GM18508 (cell line): ENCODE results near the gene FMN1.

Experiments used
- ATAC-seq: cut with Tn5 transposase; IDR thresholded peaks from one replicate; pipeline ENCODE4 v1.9.1; 2021; ENCODE audit warnings: moderate number of reproducible peaks; ENCODE audit not compliant: insufficient read depth, unreplicated experiment

Gene FMN1

DNA sequence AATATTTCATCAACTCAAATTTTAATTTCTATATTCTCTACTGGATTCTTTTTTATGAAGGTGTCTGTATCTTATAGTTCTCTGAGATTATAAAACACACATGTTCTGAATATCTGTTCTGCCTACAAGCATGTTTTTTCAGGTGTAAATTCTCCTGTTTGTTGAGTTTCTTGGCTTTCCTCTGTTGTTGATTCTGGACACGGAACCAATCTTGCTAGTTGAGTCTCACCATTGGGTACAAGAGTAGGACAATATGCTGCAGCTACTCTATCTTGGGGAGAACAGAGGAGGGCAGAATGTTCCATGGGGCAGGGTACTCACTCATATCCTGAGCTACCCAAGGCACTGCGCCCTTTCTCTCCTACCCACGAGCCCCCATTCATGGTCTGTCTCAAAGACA, 371.8 kb downstream of the FMN1 start:
- no peak for ATAC-seq

DNA sequence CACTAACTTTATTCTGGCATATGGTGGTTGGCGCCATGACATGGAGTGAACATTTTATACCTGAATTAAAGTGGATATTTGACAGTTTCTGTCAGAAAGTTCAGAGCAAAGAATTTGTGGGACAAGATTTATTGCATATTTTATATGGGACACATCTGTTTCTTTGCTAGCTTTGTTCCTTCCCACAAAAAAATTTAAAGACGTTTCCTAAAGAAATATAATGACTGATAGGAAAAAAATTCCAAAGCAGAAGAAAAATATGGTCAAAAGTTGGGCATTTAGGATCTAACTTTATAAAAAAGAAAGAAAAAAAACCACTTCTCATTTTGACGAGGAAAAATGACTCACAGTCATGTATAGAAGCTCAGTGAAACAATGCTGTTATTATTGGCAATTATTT, 375.1 kb downstream of the FMN1 start:
- no peak for ATAC-seq

- no peak for ATAC-seq
These were observed 375.6 kb downstream of the FMN1 start for GRCh38 chr15:32818758-32819447.

- ATAC-seq: no peak
These were observed 376.9 kb downstream of the FMN1 start for GRCh38 chr15:32817577-32817976.

GRCh38 chr15:32807331-32807730, 387.2 kb downstream of the FMN1 start:
- ATAC-seq: no peak

- ATAC-seq: no peak
These were observed 390.9 kb downstream of the FMN1 start for GRCh38 chr15:32803631-32804030.

GRCh38 chr15:32802286-32802936, 392.1 kb downstream of the FMN1 start:
- no peak for ATAC-seq

GRCh38 chr15:32799936-32800535, 394.5 kb downstream of the FMN1 start:
- no peak for ATAC-seq

DNA sequence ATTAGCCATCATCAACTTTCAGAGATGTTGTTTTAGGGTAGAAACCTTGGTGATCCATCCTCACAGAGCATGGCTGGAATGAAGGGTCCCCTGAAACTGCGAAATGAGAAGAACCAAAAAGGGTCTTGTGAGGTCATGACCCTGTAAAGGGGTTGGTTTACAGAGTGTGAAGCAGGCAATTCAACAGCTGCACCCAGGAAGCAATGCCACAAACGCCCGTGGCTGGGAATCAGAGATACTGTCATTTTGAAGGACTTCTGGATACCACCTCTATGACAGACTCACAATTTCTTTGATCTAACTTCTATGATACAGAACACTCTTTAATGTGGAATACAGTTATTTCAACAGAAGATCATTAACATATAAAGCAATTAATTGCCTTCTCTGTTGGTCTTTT, 397.7 kb downstream of the FMN1 start:
- ATAC-seq: no peak

DNA sequence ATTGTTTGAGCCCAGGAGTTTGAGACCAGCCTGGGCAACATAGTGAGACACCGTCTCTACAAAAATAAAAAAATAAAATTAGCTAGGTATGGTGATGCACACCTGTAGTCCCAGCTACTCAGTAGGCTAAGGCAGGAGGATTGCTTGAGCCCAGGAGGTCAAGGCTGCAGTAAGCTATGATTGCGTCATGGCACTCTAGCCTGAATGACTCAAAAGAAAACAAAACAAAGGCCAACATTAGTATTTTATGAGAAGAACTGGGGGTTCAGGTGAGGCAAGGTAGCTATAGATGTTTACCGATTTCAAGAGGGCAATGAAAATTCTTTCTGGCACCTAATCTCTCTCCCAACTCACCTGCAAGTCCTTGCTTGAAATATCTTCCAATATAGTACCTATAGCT, 399.5 kb downstream of the FMN1 start:
- ATAC-seq: no peak

DNA sequence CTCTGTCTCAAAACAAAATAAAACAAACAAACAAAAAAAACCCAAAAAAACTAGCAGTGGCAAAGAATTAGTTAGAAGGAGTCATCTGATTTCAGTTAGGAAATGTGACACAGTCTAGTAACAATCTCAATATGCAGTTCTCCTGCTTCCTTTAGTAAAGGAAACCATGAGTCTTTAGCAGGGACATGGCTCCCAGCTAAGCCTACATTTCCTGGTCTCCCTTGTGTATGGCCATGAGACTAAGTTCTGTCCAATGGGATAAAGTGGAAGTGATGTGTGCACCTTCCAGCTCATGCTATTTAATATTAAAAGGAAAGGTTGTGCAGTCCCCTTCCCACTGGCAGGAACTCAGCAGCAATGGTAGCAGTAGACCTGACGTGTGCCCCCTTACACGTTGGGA, 402.1 kb downstream of the FMN1 start:
- ATAC-seq: no peak

DNA sequence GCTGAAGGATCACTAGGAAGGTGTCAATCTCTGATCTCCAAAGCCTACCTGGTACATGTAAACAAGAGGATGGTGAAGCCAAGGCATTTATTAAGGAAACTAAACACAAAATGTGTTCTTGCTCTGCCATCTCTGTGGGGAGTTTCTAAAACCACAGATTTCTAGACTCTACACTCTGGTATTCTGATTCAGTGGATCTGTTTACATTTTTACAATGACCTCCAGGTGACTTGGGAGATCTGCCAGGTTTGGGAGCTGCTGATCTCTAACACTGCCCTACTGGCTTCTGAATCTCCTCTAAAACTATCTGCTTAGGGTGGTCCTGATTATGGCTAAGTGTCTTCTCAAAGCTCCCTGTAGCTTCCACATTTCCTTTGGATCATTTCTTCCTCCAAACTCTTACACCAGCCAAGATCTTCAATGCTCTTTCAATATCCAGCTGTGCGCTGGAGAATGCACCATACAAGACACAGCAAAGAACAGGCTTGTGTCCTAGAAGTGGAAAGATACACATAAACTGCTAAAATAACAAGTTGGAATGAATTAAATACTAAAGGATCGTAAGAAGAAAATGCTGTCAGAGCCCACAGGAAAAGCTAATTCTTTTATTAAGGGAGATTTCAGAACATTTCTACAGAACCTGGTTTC, 404.0 kb downstream of the FMN1 start:
- ATAC-seq: no peak

GRCh38 chr15:32787949-32788348, 406.6 kb downstream of the FMN1 start:
- ATAC-seq: no peak

GRCh38 chr15:32786906-32787305, 407.6 kb downstream of the FMN1 start:
- ATAC-seq: no peak

DNA sequence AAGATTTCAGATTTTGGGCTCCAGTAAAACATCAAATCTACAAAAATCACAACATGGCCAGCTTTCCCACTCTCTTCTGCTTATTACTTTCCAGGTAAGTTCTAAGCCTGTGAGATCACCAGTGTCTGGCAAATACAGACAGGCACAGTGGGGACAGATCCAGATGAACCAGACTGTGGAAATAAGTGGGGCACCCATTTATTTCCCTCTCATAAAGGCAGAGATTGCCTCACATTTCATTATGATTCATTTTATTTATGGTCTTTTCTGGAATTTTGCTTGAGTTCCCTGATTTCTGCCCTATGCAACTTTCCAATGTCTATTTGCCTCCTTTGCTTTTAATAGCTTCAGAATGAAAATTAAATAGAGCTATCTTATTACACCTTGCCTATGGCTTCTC, 409.9 kb downstream of the FMN1 start:
- ATAC-seq: no peak

DNA sequence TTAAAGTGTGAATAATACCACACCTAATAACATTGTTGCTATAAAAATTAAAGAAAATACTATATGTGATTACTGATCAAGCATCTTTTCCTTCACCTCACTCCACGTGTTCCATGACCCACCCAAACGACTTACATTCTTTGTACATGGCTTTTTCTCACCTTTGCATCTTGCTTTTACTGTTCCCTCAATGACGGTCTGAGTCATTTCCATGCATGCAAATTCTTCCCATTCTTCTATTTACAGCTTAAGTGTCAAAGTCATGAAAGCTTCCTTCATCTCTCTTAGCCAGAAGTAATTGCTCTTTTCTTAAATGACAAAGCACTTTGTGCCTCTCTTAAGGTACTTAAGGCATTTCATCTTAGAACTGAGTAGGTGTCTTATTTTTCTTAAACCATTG, 412.7 kb downstream of the FMN1 start:
- no peak for ATAC-seq

- no peak for ATAC-seq
These were observed 415.9 kb downstream of the FMN1 start for GRCh38 chr15:32778391-32779176.

DNA sequence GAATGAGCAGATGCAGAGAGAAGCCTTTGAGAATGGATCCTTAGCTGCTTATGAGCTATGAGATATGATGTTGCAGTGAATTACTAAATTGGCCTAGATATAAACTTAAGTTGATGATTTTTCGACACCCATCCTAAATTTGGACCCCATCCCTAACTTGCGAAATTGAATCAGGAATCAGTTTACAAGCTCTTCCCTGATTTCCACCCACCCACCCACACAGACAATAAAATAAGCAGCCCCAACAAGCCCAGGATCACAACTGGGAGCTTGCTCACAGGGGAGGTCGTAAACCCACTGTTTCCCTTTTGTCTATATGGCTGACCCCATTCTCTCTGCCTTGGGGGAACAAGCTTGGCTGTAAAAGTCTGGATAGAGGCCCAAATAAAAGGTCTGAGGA, 419.4 kb downstream of the FMN1 start:
- ATAC-seq: no peak

DNA sequence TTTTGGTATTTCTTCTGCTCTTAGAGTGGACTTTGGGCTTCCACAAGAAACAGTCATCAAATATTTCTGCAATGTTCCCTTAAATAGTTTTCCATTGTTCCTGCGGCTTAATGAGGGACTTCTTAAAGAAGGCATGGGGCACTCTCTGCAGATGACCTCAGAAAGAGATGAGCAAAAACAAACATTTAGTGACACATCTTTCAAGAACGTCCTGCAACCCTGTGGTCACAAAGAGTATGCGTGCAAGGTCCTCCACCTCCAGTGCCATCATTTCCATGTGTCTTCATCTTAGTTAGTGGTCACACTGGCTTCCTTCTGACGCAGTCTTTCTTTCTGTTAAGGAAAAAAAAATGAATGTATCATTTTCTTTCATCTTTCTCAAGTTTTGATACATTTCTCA, 420.5 kb downstream of the FMN1 start:
- ATAC-seq: no peak

DNA sequence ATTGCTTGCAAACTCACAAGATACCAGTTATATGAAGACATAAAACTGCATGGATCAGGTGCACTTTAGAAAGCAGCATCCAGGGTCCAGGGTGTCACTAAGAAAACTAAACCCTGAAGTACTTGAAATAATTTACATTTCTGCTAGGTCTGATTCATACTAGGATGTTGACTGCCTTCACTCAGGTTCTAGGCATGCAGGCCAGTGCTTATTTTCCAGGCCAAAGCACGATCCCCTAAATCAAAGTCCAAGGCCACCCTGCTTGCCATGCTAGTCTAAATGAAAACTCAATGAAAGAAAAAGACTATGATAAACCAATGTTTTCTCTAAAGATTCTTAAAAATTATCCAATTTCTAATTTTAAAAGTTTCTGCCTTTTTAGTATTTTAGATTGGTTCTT, 427.3 kb downstream of the FMN1 start:
- no peak for ATAC-seq

- no peak for ATAC-seq
These were observed 428.4 kb downstream of the FMN1 start for GRCh38 chr15:32766101-32766500.
